ENCODE data around the gene ATP6V0A4. TPM values are rescaled to one million over a fixed set of nuclear protein-coding genes. Genes with fewer than 3 reads are reported as not detected.

ATP6V0A4 gene
- total RNA-seq, 1 experiment from 2014 or later = 1.1 TPM

DNA sequence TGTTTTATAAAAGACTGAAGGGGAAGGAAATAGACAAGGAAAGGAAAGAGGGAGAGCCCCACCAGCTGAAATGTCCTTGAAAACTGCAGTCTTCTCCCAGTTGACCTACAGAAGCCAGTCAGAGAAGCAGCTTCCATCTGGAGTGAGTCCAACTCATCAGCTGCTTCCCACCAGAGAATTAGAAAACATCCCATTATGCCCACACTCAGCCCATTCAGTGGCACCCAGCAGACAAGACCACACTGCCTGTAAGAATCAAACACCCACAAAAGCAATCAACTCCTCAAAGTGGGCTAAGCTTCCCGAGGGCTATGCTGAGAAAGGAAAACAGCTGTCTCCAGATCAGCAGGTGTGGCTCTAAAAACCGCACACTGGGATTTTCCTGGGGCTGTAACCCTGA, 29.8 kb downstream of the ATP6V0A4 start:
- no peak overlapping the region for H3K4me3 Mint-ChIP-seq
- no peaks in the 10 kb centered on the region for H3K9me3 Mint-ChIP-seq
- POLR2A ChIA-PET = no interaction called here
- no peaks in the 10 kb centered on the region for H3K36me3 Mint-ChIP-seq
- DNase-seq (ENCODE audit: low spot score) (no peak), ATAC-seq (no peak)
- H3K27me3 Mint-ChIP-seq (ENCODE audit: low read depth) = peaks cover 4% of the 10 kb centered on the region
- TF ChIP-seq EMX1 (CRISPR knock-in tag; IDR thresholded peaks at IDR 0.05) (no peak), ATF6 (CRISPR knock-in tag; IDR thresholded peaks at IDR 0.05) (no peak), FOXK1 (CRISPR knock-in tag; IDR thresholded peaks at IDR 0.05) (no peak)
- CTCF ChIA-PET = no interaction called here
- H3K27ac Mint-ChIP-seq = no peak overlapping the region
- H3K4me1 Mint-ChIP-seq = peaks cover 7% of the 10 kb centered on the region

DNA sequence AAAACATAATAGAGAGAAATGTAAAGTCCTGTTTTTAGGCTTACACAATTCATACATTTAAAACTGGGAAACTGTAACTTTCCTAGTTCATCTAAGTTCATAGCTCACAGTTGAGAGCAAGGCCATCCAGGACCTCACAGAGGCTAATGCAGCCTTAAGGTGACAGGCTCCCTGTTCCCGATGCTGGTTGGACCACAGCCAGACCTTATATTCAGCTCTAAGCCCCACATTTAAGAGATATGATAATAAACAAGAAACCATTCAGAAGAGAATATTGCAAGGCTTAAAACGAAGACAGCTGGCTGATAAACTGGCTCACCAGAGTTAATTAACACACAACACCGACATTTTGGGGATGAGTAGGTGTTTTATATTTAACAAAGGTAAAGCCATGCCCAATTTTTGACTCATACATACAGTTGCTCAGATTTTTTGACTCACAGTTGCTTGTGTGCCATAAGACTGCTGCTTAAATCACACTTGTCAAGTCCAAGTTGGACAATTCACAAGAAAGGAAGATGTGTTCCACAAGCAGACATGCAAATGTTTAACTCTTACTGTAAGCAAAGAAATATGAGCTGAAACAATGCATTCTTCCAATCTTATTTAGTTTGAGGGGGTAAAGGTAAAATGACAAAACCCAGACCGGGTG, 41.3 kb downstream of the ATP6V0A4 start:
- ATAC-seq = no peak
- Mint-ChIP-seq H3K4me1 (peaks cover 25% of the 10 kb centered on the region), H3K27me3 (ENCODE audit: low read depth) (no peaks in the 10 kb centered on the region), H3K27ac (no peak overlapping the region), H3K9me3 (no peaks in the 10 kb centered on the region), H3K36me3 (no peaks in the 10 kb centered on the region), H3K4me3 (no peak overlapping the region)
- no peak for DNase-seq (ENCODE audit: low spot score)
- ChIA-PET POLR2A (no interaction called here), CTCF (interaction anchor here (1.9 to 2.1 kb wide), 2 partner anchors 18 to 41 kb away, joined by 9 to 12 read pairs; partner anchors contain the start of genes ATP6V0A4 and TMEM213)
- TF ChIP-seq ZBTB21 (CRISPR knock-in tag; IDR thresholded peaks at IDR 0.05; ENCODE audit: borderline replicate concordance) (no peak), TEAD1 (CRISPR knock-in tag; IDR thresholded peaks at IDR 0.05) (no peak), FOXJ3 (CRISPR knock-in tag; IDR thresholded peaks at IDR 0.05; ENCODE audit: borderline replicate concordance) (no peak), ZNF423 (CRISPR knock-in tag; IDR thresholded peaks at IDR 0.05) (no peak), MYBL2 (CRISPR knock-in tag; IDR thresholded peaks at IDR 0.05) (no peak), NR1H2 (CRISPR knock-in tag; IDR thresholded peaks at IDR 0.05) (no peak), ZNF219 (CRISPR knock-in tag; IDR thresholded peaks at IDR 0.05; ENCODE audit: borderline replicate concordance) (no peak), JAZF1 (CRISPR knock-in tag; IDR thresholded peaks at IDR 0.05) (no peak), USF2 (CRISPR knock-in tag; IDR thresholded peaks at IDR 0.05) (no peak), TEAD4 (CRISPR knock-in tag; IDR thresholded peaks at IDR 0.05) (no peak)
- TF ChIP-seq, protein P1, sequence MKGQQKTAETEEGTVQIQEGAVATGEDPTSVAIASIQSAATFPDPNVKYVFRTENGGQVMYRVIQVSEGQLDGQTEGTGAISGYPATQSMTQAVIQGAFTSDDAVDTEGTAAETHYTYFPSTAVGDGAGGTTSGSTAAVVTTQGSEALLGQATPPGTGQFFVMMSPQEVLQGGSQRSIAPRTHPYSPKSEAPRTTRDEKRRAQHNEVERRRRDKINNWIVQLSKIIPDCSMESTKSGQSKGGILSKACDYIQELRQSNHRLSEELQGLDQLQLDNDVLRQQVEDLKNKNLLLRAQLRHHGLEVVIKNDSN (CRISPR knock-in tag; IDR thresholded peaks at IDR 0.05) = no peak
- TF ChIP-seq, protein P2, sequence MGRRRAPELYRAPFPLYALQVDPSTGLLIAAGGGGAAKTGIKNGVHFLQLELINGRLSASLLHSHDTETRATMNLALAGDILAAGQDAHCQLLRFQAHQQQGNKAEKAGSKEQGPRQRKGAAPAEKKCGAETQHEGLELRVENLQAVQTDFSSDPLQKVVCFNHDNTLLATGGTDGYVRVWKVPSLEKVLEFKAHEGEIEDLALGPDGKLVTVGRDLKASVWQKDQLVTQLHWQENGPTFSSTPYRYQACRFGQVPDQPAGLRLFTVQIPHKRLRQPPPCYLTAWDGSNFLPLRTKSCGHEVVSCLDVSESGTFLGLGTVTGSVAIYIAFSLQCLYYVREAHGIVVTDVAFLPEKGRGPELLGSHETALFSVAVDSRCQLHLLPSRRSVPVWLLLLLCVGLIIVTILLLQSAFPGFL (CRISPR knock-in tag; IDR thresholded peaks at IDR 0.05; ENCODE audit: borderline replicate concordance) = no peak
- TF ChIP-seq, protein P3, sequence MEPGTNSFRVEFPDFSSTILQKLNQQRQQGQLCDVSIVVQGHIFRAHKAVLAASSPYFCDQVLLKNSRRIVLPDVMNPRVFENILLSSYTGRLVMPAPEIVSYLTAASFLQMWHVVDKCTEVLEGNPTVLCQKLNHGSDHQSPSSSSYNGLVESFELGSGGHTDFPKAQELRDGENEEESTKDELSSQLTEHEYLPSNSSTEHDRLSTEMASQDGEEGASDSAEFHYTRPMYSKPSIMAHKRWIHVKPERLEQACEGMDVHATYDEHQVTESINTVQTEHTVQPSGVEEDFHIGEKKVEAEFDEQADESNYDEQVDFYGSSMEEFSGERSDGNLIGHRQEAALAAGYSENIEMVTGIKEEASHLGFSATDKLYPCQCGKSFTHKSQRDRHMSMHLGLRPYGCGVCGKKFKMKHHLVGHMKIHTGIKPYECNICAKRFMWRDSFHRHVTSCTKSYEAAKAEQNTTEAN (CRISPR knock-in tag; IDR thresholded peaks at IDR 0.05) = no peak
- TF ChIP-seq, protein P4, sequence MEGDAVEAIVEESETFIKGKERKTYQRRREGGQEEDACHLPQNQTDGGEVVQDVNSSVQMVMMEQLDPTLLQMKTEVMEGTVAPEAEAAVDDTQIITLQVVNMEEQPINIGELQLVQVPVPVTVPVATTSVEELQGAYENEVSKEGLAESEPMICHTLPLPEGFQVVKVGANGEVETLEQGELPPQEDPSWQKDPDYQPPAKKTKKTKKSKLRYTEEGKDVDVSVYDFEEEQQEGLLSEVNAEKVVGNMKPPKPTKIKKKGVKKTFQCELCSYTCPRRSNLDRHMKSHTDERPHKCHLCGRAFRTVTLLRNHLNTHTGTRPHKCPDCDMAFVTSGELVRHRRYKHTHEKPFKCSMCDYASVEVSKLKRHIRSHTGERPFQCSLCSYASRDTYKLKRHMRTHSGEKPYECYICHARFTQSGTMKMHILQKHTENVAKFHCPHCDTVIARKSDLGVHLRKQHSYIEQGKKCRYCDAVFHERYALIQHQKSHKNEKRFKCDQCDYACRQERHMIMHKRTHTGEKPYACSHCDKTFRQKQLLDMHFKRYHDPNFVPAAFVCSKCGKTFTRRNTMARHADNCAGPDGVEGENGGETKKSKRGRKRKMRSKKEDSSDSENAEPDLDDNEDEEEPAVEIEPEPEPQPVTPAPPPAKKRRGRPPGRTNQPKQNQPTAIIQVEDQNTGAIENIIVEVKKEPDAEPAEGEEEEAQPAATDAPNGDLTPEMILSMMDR (IDR thresholded peaks at IDR 0.05) = no peak
